ENCODE data around the gene QRFP. TPM values are rescaled to one million over a fixed set of nuclear protein-coding genes. Genes with fewer than 3 reads are reported as not detected.

QRFP gene, protein sequence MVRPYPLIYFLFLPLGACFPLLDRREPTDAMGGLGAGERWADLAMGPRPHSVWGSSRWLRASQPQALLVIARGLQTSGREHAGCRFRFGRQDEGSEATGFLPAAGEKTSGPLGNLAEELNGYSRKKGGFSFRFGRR
- total RNA-seq (not detected), polyA plus RNA-seq (not detected), total RNA-seq (0 reads per million in 6 experiments)

DNA sequence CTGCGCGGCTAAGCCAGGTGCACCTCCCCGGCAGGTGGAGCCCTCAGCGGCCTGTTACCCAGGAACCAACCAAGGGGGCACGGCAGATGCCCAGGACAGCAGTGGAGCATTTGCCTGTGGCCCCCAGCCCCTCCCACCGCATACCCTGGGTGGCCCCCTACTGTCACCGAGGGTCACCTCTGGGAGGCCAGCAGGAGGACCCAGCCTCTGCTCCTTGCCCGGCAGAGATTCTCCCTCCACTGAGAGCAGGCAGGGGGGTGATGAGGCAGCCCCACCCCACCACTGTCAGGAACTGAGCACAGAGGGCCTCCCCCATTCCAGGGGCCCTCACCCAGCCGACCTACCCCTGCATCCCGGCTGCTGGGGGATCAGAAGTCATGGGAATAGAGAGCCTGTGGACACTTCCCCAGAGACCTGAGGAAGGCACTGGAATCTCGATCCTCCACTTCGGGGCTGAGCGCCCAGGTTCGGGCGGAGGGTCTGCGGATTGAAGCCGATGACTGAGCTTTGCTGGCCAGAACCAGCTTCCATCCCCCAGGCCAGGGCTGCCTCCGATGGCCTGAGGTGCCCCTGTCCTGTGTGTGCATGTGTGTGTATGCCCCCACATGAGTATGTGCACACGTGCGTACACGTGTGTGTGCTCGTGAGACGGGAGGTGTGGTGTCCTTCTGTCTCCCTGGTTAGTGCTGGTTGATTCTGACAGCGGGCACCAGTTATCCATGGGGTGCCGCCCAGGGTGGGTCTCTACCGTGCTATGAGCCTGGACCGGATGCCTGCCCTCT lies at the start of gene QRFP:
TSS of gene QRFP (minus strand) at position 580 of the 782 bp plus-strand sequence. CDS start 2,974 bp downstream, outside the sequence.
- H3K4me3 Mint-ChIP-seq = no peak within 1 kb of the TSS
- peaks cover 0 to 9% (median 0%) of the 10 kb centered on the region in 5 donors for H3K27me3 Mint-ChIP-seq
- DNase-seq (no peak), ATAC-seq (no peak)
- H3K36me3 Mint-ChIP-seq = peaks cover 0 to 7% (median 0%) of the 10 kb centered on the region in 3 donors
- H3K4me1 Mint-ChIP-seq = peaks cover 0 to 4% (median 1%) of the 10 kb centered on the region in 4 donors
- H3K27ac Mint-ChIP-seq = no peak within 1 kb of the TSS
- POLR2A ChIA-PET = no interaction called here
- no peaks in the 10 kb centered on the region for H3K9me3 Mint-ChIP-seq

- Mint-ChIP-seq H3K36me3 (peaks cover 0 to 6% (median 0%) of the 10 kb centered on the region in 3 donors), H3K27ac (no peak overlapping the region), H3K9me3 (peaks cover 0 to 2% (median 0%) of the 10 kb centered on the region in 9 donors), H3K4me1 (peaks cover 4 to 10% (median 9%) of the 10 kb centered on the region in 4 donors), H3K27me3 (peaks cover 25 to 91% (median 49%) of the 10 kb centered on the region in 5 donors), H3K4me3 (no peak overlapping the region)
- POLR2A ChIA-PET = no interaction called here
- DNase-seq (no peak), ATAC-seq (no peak)
Measured at GRCh38 chr9:130945173-130945572, 48.6 kb upstream of the QRFP start.

DNA sequence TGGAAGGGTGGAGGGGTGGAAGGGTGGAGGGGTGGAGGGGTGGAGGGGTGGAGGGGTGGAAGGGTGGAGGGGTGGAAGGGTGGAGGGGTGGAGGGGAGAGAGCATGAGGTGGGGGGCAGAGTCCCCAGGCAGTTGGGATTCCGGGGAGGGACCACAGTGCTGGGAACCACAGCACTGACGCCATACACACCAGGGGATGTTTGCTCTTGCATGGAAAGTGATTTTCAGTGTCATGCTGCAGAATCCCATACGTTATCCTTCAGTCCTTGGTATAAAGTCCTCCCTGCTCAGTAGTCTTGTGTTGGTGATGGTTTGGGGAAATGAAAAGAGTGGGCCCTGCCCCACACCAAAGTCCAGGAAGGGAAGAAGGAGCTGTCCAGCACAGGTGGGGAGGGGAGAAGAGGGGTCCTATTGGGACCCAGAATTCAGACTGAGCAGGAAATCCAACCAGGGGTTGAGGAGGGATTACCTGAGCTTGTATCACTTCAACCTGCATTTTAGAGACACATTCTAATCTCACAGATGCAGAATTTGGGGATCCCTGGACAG lies 48.0 kb upstream of the QRFP start:
- Mint-ChIP-seq H3K27ac (no peak overlapping the region), H3K4me3 (no peak overlapping the region), H3K27me3 (peaks cover 23 to 86% (median 47%) of the 10 kb centered on the region in 5 donors), H3K36me3 (peaks cover 0 to under 1% (median 0%) of the 10 kb centered on the region in 3 donors), H3K4me1 (peaks cover 4 to 10% (median 9%) of the 10 kb centered on the region in 4 donors), H3K9me3 (no peaks in the 10 kb centered on the region)
- no peak for DNase-seq
- ATAC-seq = no peak
- POLR2A ChIA-PET = no interaction called here

DNA sequence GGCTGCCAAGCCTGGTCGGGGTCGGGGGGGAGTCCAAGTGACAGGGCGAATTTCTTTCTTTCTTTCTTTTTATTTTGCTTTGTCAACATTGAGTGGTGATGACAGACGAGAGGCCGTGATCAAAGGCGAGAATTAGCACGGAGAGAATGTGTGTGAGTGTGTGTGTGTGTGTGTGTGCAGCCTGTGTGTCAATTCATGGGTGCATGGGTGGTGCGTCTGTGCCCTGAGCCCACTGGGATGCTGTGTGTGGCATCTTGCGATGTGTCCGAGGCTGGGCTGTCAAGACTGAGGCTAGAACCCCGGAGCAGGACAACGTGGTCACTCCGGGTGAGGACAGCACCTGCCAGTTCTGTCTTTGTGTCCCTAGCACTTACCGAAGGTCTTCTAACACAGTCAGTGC lies 47.2 kb upstream of the QRFP start:
- DNase-seq (no peak), ATAC-seq (no peak)
- peak overlapping the region in 1 of 10 donors; percentile 19 for H3K27ac Mint-ChIP-seq
- peak overlapping the region in 1 of 10 donors; percentile 20 for H3K4me3 Mint-ChIP-seq
- H3K36me3 Mint-ChIP-seq = no peaks in the 10 kb centered on the region
- POLR2A ChIA-PET = no interaction called here
- H3K9me3 Mint-ChIP-seq = no peaks in the 10 kb centered on the region
- H3K4me1 Mint-ChIP-seq = peaks cover 4 to 12% (median 10%) of the 10 kb centered on the region in 4 donors
- H3K27me3 Mint-ChIP-seq = peaks cover 17 to 83% (median 41%) of the 10 kb centered on the region in 5 donors

GRCh38 chr9:130943221-130943620 lies 46.6 kb upstream of the QRFP start:
- Mint-ChIP-seq H3K4me3 (no peak overlapping the region), H3K9me3 (no peaks in the 10 kb centered on the region), H3K36me3 (no peaks in the 10 kb centered on the region), H3K27ac (no peak overlapping the region), H3K4me1 (peaks cover 4 to 14% (median 11%) of the 10 kb centered on the region in 4 donors), H3K27me3 (peaks cover 14 to 82% (median 38%) of the 10 kb centered on the region in 5 donors)
- POLR2A ChIA-PET = no interaction called here
- DNase-seq (no peak), ATAC-seq (no peak)

GRCh38 chr9:130942679-130943078 lies 46.1 kb upstream of the QRFP start:
- ATAC-seq (no peak), DNase-seq (no peak)
- H3K36me3 Mint-ChIP-seq = no peaks in the 10 kb centered on the region
- peaks cover 14 to 81% (median 33%) of the 10 kb centered on the region in 5 donors for H3K27me3 Mint-ChIP-seq
- no peak overlapping the region for H3K4me3 Mint-ChIP-seq
- H3K27ac Mint-ChIP-seq = no peak overlapping the region
- POLR2A ChIA-PET = no interaction called here
- H3K4me1 Mint-ChIP-seq = peaks cover 4 to 14% (median 13%) of the 10 kb centered on the region in 4 donors
- no peaks in the 10 kb centered on the region for H3K9me3 Mint-ChIP-seq

DNA sequence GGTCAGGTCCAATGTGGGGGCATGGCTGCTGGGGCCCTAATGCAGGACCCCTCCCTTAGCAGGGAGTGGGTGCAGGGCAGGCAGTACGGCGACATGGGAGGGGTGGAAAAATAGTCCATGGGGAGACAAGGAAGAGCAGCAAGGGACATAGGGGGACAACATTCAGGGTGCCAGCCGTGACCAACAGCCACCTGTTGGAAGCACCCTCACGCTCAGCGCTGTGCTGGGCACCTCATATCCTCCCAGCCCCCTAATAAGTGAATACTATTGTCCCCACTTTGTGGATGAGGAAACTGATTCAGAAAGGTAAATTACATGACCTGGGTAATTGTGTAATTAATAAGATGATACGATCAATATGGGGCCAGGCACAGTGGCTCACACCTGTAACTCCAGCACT lies 45.5 kb upstream of the QRFP start:
- POLR2A ChIA-PET = no interaction called here
- Mint-ChIP-seq H3K9me3 (no peaks in the 10 kb centered on the region), H3K4me1 (peaks cover 4 to 15% (median 14%) of the 10 kb centered on the region in 4 donors), H3K27ac (no peak overlapping the region), H3K4me3 (peak overlapping the region in 1 of 10 donors; percentile 38), H3K36me3 (no peaks in the 10 kb centered on the region), H3K27me3 (peaks cover 16 to 81% (median 32%) of the 10 kb centered on the region in 5 donors)
- ATAC-seq (no peak), DNase-seq (no peak)

GRCh38 chr9:130940693-130941576 lies 44.3 kb upstream of the QRFP start:
- peaks cover 20 to 86% (median 36%) of the 10 kb centered on the region in 5 donors for H3K27me3 Mint-ChIP-seq
- peaks cover 4 to 20% (median 17%) of the 10 kb centered on the region in 4 donors for H3K4me1 Mint-ChIP-seq
- H3K9me3 Mint-ChIP-seq = no peaks in the 10 kb centered on the region
- peak overlapping the region in 9 of 10 donors; percentile 18 to 62 (median 52) for H3K4me3 Mint-ChIP-seq
- POLR2A ChIA-PET = no interaction called here
- no peaks in the 10 kb centered on the region for H3K36me3 Mint-ChIP-seq
- peak overlapping the region in 3 of 10 donors; percentile 11 to 79 (median 19) for H3K27ac Mint-ChIP-seq
- DNase-seq (peak; percentile 41 to 83 (median 60)), ATAC-seq (peak; percentile 90 to 96)

- Mint-ChIP-seq H3K27me3 (peaks cover 21 to 86% (median 37%) of the 10 kb centered on the region in 5 donors), H3K36me3 (no peaks in the 10 kb centered on the region), H3K27ac (no peak overlapping the region), H3K4me3 (peak overlapping the region in 1 of 10 donors; percentile 62), H3K4me1 (peaks cover 4 to 20% (median 17%) of the 10 kb centered on the region in 4 donors), H3K9me3 (no peaks in the 10 kb centered on the region)
- DNase-seq (no peak), ATAC-seq (no peak)
- POLR2A ChIA-PET = no interaction called here
Measured at GRCh38 chr9:130940027-130940549, 43.5 kb upstream of the QRFP start.

- Mint-ChIP-seq H3K9me3 (no peaks in the 10 kb centered on the region), H3K27ac (no peak overlapping the region), H3K4me1 (peaks cover 4 to 20% (median 17%) of the 10 kb centered on the region in 4 donors), H3K27me3 (peaks cover 26 to 86% (median 43%) of the 10 kb centered on the region in 5 donors), H3K36me3 (no peaks in the 10 kb centered on the region), H3K4me3 (no peak overlapping the region)
- DNase-seq (no peak), ATAC-seq (no peak)
- POLR2A ChIA-PET = no interaction called here
Measured at GRCh38 chr9:130939405-130940026, 42.9 kb upstream of the QRFP start.

- DNase-seq = no peak
- POLR2A ChIA-PET = no interaction called here
- Mint-ChIP-seq H3K4me3 (peak within 1 kb of the TSS in 4 of 10 donors; percentile 33 to 75 (median 44)), H3K9me3 (no peaks in the 10 kb centered on the region), H3K4me1 (peaks cover 4 to 20% (median 17%) of the 10 kb centered on the region in 4 donors), H3K27me3 (peaks cover 26 to 86% (median 42%) of the 10 kb centered on the region in 5 donors), H3K36me3 (no peaks in the 10 kb centered on the region), H3K27ac (no peak within 1 kb of the TSS)
- ATAC-seq = no peak
Measured at GRCh38 chr9:130938652-130939404, 42.2 kb upstream of the QRFP start, which contains the start of gene FIBCD1. FIBCD1 (minus strand) TSS chr9:130939247; CDS start chr9:130938607, 640 bp downstream.

Measured in naive thymus-derived CD8-positive, alpha-beta T cell (primary cell).